NCI-H1694 (cell line): Measurements from ENCODE around the gene ARSI.

Experiments used
- DNase-seq: peaks from one replicate; lab custom pipeline; 2025; lab: John Stamatoyannopoulos, UW

Gene ARSI

GRCh38 chr5:150307617-150308426 is 5.1 kb upstream of the ARSI start:
- DNase-seq = no peak

GRCh38 chr5:150306775-150307174 is 4.1 kb upstream of the ARSI start:
- no peak for DNase-seq

- DNase-seq = no peak
Observed at GRCh38 chr5:150305557-150305956, 2.9 kb upstream of the ARSI start.

GRCh38 chr5:150305095-150305494 is 2.4 kb upstream of the ARSI start:
- DNase-seq = no peak

- no peak for DNase-seq
Observed at GRCh38 chr5:150304481-150305081, 1.9 kb upstream of the ARSI start.

- DNase-seq = no peak
Observed at GRCh38 chr5:150303660-150304386, 1.1 kb upstream of the ARSI start.

- no peak for DNase-seq
Observed at GRCh38 chr5:150303070-150303615, 438 bp upstream of the ARSI start.

GRCh38 chr5:150301901-150302300 is 804 bp downstream of the ARSI start:
- DNase-seq = no peak

GRCh38 chr5:150301170-150301505 is 1.6 kb downstream of the ARSI start:
- DNase-seq = no peak

- DNase-seq = no peak
Observed at GRCh38 chr5:150300496-150301169, 2.1 kb downstream of the ARSI start.

- no peak for DNase-seq
Observed at GRCh38 chr5:150299571-150300327, 3.0 kb downstream of the ARSI start.

GRCh38 chr5:150298701-150299451 is 3.8 kb downstream of the ARSI start:
- DNase-seq = no peak

- no peak for DNase-seq
Observed at GRCh38 chr5:150297934-150298595, 4.6 kb downstream of the ARSI start.

GRCh38 chr5:150297236-150297890 is 5.3 kb downstream of the ARSI start:
- no peak for DNase-seq

- DNase-seq = no peak
Observed at GRCh38 chr5:150296496-150296895, 6.2 kb downstream of the ARSI start.

- DNase-seq = no peak
Observed at GRCh38 chr5:150295741-150296486, 6.8 kb downstream of the ARSI start.

- peak; percentile 43 for DNase-seq
Observed at GRCh38 chr5:150295172-150295634, 7.5 kb downstream of the ARSI start.

GRCh38 chr5:150294551-150295071 is 8.1 kb downstream of the ARSI start:
- DNase-seq = no peak
